BE2C (cell line): ENCODE measurements around the gene BTD.

Experiments
- DNase-seq: peaks from one replicate; pipeline ENCODE4 v3.0.0-alpha.2; 2020
- H3K27me3 ChIP-seq: fragments of 250-450 bp; sonication (Bioruptor Pico); 2 replicates; pipeline ENCODE4 v1.5.1; 2020; ENCODE audit warnings: mild to moderate bottlenecking
- H3K36me3 ChIP-seq: fragments of 250-450 bp; sonication (Bioruptor Pico); 2 replicates; pipeline ENCODE4 v1.5.1; 2020; ENCODE audit warnings: mild to moderate bottlenecking
- H3K4me1 ChIP-seq: fragments of 250-450 bp; sonication (Bioruptor Pico); 2 replicates; pipeline ENCODE4 v1.5.1; 2020
- H3K4me3 ChIP-seq: 2 replicates; pipeline ENCODE4 v1.5.1; 2011; ENCODE audit warnings: low read depth, low read length
- H3K9me3 ChIP-seq: fragments of 250-450 bp; sonication (Bioruptor Pico); 2 replicates; pipeline ENCODE4 v1.5.1; 2020
- TF ChIP-seq, protein P1 (sequence below): IDR thresholded peaks from 2 replicates; pipeline ENCODE4 v1.5.1; 2012; ENCODE audit warnings: mild to moderate bottlenecking, low read depth, low read length

BTD gene

DNA sequence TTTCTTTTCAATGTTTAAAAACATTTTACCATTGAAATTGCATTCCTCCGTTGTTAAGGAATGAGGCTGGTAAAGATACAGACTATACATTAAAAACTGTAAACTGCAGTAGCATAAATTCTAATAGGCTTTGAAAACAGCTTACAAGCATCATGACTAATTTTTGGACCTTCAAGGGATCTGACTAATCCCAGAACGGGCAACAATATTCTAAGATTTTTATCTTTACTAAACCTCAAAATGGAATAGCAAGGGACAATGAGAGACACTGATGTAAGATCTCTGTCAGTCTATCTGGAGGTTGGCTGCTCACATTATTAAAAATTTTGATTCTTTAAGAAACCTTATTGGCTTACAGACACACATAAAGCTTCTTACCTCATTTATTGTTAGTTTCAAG lies 74.7 kb downstream of the BTD start:
- Histone ChIP-seq H3K27me3 (no peaks in the 10 kb centered on the region), H3K36me3 (no peaks in the 10 kb centered on the region; the same call in 1 of the 2 replicates), H3K4me1 (no peaks in the 10 kb centered on the region), H3K9me3 (no peaks in the 10 kb centered on the region), H3K4me3 (no peak overlapping the region)
- TF ChIP-seq, protein P1, sequence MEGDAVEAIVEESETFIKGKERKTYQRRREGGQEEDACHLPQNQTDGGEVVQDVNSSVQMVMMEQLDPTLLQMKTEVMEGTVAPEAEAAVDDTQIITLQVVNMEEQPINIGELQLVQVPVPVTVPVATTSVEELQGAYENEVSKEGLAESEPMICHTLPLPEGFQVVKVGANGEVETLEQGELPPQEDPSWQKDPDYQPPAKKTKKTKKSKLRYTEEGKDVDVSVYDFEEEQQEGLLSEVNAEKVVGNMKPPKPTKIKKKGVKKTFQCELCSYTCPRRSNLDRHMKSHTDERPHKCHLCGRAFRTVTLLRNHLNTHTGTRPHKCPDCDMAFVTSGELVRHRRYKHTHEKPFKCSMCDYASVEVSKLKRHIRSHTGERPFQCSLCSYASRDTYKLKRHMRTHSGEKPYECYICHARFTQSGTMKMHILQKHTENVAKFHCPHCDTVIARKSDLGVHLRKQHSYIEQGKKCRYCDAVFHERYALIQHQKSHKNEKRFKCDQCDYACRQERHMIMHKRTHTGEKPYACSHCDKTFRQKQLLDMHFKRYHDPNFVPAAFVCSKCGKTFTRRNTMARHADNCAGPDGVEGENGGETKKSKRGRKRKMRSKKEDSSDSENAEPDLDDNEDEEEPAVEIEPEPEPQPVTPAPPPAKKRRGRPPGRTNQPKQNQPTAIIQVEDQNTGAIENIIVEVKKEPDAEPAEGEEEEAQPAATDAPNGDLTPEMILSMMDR, result no peak
- DNase-seq, result no peak

GRCh38 chr3:15679306-15679705 lies 77.8 kb downstream of the BTD start:
- Histone ChIP-seq H3K9me3 (no peaks in the 10 kb centered on the region), H3K36me3 (no peaks in the 10 kb centered on the region; the same call in 1 of the 2 replicates), H3K4me1 (no peaks in the 10 kb centered on the region), H3K27me3 (no peaks in the 10 kb centered on the region), H3K4me3 (no peak overlapping the region)
- DNase-seq, result no peak
- TF ChIP-seq, protein P1, result no peak

GRCh38 chr3:15681668-15682067 lies 80.1 kb downstream of the BTD start:
- Histone ChIP-seq H3K27me3 (no peaks in the 10 kb centered on the region), H3K9me3 (no peaks in the 10 kb centered on the region), H3K4me1 (peaks cover 5% of the 10 kb centered on the region; the same call in 1 of the 2 replicates), H3K4me3 (no peak overlapping the region), H3K36me3 (no peaks in the 10 kb centered on the region)
- DNase-seq, result no peak
- TF ChIP-seq, protein P1, result no peak

- H3K9me3 ChIP-seq, result no peaks in the 10 kb centered on the region
- peaks cover 5% of the 10 kb centered on the region; the same call in 1 of the 2 replicates for H3K4me1 ChIP-seq
- no peaks in the 10 kb centered on the region for H3K36me3 ChIP-seq
- H3K4me3 ChIP-seq, result no peak overlapping the region
- H3K27me3 ChIP-seq, result no peaks in the 10 kb centered on the region
- DNase-seq, result no peak
- TF ChIP-seq, protein P1, result no peak
Observed at GRCh38 chr3:15682561-15683185, 81.1 kb downstream of the BTD start.

DNA sequence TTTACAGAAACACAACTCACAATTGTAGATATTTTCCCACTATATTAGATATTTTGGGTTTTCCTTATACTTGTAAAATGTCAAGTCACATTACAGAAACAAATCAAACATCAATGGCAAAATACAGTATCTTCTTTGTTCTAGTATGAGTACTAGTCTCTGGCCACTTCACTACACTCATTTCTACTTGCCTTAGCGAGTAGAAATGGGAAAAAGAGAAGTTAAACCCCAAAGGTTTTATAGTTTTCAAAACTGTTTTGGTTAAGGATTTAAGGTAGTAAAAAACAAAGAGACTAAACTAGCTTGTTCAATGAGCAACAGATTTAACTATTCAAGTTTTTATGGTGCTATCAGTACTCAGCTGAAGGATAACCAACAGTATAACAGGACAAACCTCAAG lies 81.7 kb downstream of the BTD start:
- no peak overlapping the region for H3K4me3 ChIP-seq
- H3K4me1 ChIP-seq, result peaks cover 5% of the 10 kb centered on the region; the same call in 1 of the 2 replicates
- no peaks in the 10 kb centered on the region for H3K36me3 ChIP-seq
- no peak for DNase-seq
- H3K9me3 ChIP-seq, result no peaks in the 10 kb centered on the region
- no peaks in the 10 kb centered on the region for H3K27me3 ChIP-seq
- TF ChIP-seq, protein P1, result no peak

DNA sequence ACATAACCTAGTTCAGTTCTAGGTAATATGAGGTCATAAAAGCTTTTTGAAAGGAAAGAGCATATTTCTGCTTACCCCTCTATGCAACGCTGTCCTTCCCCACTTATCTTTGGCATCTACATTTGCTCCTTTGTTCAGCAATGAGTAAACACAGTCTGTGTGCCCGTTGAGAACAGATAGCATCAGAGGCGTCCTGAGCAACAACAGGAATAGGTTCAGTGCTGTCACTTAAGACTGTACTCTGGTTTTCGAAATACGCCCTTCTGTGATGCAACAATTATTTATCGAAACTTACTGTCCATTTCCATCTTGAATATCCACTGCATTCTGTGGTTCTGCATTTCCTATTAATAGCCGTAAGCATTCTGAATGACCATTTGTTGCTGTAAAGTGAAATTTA lies 84.4 kb downstream of the BTD start:
- no peaks in the 10 kb centered on the region for H3K27me3 ChIP-seq
- no peak overlapping the region for H3K4me3 ChIP-seq
- H3K4me1 ChIP-seq, result peaks cover 5% of the 10 kb centered on the region; the same call in 1 of the 2 replicates
- no peaks in the 10 kb centered on the region for H3K9me3 ChIP-seq
- no peaks in the 10 kb centered on the region for H3K36me3 ChIP-seq
- TF ChIP-seq, protein P1, result no peak
- DNase-seq, result peak; percentile 33
